Tongue (tissue), 2 donors: Measurements from ENCODE around the gene SLC2A1. TPM values are rescaled to one million over a fixed set of nuclear protein-coding genes. Genes with fewer than 3 reads are reported as not detected.
"Not testable (repeated sequence)": the region's sequence is repeated elsewhere in the genome, so short reads cannot be mapped to it uniquely, and the experiment has no call there.

ENCODE experiments used
- DNase-seq: peaks from one replicate; pipeline ENCODE4 v3.0.0-alpha.2; 2015
- total RNA-seq: library from RNA; depleted of rRNA; stranded (reverse); fragments of >200 nt; gene quantifications from one replicate; pipeline ENCODE4 v1.2.3, GENCODE V29; 2014

The SLC2A1 gene
- total RNA-seq, 1 donor from 2014 or later: 124 TPM

GRCh38 chr1:42928859-42929258 is 29.8 kb downstream of the SLC2A1 start:
- DNase-seq: no peak

DNA sequence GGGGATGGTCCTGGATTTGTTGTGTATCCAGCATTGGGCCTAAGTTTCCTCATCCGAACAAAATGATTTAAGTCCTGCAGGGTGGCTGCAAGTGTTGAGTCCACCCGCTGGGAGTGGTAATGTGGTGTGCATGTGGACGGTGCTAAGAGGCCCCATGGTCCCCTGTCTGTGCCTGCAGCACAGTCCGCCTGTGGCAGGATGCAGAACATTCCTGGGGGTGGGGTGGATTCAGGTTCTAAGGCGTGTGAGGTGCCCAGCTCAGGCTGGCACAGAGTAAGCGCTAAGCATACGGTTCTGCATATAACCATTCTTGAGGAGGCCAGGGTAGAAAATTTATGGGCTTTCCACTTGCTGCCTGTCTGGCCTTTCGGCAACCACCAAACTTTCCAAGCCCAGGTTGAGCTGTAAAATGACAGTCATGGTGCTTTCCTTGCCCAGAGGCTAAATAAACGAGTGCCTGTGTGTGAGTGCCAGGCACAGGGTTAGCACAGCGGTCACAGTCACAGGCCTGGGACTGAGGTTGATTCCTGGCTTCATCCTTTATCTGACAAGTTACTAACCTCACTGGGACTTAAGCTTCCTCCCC is 30.7 kb downstream of the SLC2A1 start:
- no peak for DNase-seq

DNA sequence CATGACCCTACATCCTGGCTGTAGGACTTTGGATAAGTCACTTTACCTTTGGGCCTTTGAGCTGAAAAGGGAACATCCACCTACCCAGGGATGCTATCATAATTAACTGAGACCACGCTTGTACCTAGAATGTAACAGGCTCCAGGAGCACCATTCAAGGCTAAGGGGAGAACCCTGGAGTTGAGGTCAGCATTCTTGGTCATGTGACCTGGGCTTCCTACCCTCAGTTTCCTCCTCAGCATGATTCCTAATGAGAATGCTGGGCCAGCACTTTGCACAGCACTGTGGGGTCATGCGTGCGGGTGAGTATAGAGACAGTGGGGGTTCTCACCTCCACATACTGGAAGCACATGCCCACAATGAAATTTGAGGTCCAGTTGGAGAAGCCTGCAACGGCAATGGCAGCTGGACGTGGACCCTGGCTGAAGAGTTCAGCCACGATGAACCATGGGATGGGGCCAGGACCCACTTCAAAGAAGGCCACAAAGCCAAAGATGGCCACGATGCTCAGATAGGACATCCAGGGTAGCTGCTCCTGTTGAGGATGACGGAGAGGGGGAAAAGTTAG is 31.3 kb downstream of the SLC2A1 start:
- no peak for DNase-seq

GRCh38 chr1:42926879-42927242 is 31.8 kb downstream of the SLC2A1 start:
- no peak for DNase-seq

- DNase-seq: no peak
Observed at GRCh38 chr1:42926235-42926878, 32.3 kb downstream of the SLC2A1 start.

DNA sequence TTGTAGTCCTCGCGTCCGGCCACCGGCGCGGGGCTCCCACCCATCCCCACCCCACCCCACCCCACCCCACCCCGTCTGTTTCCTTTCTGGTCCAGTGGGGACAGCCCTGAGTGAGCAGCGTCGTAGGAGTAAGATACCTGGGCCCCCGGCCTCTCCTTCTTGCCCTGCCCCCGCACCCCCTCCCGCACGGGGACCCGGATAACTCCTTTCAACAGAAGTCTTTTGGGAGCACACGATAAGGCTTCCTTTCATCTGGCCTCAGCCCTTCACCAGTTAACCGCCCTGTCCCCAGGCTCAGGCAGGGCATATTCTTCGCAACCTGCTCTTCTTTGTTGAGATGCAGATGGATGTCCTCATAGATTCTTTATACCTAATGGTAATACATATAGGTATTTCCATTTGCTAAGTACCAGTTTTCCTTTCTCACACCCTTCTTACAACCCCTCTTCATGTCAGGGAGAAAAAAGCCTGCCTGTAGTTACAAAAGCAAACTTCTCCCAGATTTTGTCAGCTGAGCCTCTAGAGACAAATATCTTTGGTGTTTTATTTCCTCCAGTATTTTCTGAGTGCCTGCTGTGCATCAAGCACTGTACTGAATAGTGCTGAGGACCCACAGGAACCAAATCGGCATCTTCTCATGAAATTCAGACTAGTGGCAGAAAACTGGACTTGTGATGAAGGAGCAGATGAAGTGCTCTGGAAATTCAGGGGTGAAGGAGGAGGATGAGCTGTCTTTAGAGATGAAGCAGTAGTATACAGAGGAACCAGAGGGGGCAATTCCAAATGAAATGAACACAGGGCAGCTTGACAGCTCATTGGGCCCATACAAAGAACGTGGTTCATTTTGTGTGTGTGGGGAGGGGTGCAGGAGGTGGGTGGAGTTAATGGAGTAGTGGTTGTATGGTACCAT is 33.6 kb downstream of the SLC2A1 start:
- no peak for DNase-seq

DNA sequence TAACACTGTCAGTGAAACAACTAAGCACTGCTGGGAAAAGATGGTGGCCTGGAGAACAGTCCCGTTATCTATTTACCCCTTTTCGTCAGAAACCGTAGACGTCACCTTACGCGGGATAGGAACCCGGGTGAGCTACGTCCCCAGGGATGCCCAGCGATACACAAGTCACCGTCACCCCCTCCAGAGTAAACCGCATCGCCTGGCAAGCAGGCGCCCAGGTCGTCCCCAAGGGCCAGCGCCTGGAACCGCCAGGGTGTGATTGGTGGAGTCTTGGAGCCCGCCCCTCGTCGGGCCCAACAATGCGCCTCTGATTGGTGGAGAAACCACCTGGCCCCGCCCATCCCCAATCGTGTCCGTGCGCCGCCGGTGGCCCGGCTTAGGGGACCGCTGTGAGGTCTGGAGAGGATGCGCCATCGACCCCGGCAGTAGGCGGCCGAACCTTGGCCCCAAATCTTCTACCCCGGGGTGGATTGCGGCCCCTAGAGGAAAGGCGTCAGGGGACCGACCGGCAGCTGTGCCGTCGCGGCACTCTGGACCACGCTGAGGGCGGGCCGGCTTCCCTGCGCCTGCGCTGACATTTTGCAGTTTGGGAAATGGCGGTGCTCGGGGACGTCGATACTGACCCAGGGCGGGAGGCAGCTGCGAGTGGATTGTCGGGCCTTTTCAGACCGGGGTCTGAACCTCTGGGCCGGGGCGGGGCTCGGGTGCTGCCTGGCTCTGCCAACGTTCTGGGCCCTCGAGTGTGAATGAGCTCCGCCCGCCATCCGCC is 34.4 kb downstream of the SLC2A1 start:
- peak; percentile 98 for DNase-seq

GRCh38 chr1:42923367-42924081 is 35.1 kb downstream of the SLC2A1 start:
- no peak for DNase-seq

DNA sequence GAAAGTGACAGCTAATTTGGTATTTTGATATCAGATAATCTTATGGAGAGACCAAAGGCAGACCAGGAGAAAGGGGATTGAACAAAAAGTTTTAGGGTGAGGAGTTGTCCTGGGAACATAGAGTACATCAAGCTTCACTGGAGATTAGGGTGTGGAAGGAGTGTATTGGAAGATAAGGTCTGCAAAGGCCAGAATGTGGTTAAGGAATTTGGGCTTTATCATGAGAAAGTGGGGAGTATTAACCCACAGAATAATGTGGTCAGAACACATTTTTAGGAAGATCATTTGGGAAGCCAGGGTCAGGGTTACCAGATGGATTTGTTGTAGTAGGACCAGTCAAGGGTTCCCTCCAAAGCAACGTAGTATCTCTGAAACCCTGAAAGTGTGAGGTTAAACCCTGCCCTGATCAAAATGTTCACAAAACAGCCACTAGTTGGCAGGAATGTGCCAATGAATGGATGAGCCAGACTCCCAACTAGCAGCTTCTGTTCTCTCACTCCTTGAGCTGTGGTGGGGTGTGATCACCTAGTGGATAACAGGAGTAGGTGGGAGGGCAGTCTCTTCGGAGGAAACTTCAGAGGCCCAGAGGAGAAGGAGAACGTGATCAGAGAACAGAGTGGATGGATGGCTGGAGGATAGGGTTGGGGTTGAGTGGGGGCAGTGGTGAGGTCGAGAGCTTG is 35.8 kb downstream of the SLC2A1 start:
- DNase-seq: peak; percentile 76

- no peak for DNase-seq
Observed at GRCh38 chr1:42921769-42922168, 36.9 kb downstream of the SLC2A1 start.

DNA sequence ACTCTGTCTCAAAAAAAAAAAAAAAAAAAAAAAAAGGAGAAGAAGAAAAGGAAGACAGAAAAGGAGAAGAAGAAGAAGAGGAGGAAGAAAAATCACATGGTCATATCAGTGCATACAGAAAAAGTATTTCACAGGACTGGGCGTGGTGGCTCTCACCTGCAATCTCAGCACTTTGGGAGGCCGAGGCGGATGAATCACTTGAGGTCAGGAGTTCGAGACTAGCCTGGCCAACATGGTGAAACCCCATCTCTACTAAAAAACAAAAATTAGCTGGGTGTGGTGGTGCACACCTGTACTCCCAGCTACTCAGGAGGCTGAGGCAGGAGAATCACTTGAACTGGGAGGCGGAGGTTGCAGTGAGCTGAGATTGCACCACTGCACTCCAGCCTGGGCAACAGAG is 39.0 kb downstream of the SLC2A1 start:
- DNase-seq: not testable (repeated sequence)

GRCh38 chr1:42917241-42917495 is 41.5 kb downstream of the SLC2A1 start:
- DNase-seq: no peak

- no peak for DNase-seq
Observed at GRCh38 chr1:42915456-42915855, 43.2 kb downstream of the SLC2A1 start.

DNA sequence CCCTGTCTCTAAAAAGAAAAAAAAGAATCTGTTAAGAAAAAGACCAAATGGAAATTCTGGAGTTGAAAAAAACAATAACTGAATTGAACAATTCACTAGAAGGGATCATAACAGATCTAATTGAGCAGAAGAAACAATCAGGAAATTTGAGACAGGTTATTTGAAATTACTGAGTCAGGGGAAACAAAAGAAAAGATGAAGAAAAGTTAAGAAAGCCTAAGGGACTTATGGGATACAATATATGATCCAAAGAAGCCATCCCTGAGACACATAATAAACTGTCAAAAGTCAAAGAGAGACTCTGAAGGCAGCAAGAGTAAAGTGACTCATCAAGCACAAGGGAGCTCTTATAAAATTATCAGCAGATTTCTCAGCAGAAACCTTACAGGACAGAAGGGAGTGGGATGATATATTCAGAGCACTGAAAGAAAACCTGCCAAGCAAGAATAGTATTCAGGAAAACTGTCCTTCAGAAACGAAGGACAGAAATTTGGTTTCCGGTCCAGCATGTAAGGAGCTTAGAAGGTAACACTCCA is 44.5 kb downstream of the SLC2A1 start:
- DNase-seq: no peak

DNA sequence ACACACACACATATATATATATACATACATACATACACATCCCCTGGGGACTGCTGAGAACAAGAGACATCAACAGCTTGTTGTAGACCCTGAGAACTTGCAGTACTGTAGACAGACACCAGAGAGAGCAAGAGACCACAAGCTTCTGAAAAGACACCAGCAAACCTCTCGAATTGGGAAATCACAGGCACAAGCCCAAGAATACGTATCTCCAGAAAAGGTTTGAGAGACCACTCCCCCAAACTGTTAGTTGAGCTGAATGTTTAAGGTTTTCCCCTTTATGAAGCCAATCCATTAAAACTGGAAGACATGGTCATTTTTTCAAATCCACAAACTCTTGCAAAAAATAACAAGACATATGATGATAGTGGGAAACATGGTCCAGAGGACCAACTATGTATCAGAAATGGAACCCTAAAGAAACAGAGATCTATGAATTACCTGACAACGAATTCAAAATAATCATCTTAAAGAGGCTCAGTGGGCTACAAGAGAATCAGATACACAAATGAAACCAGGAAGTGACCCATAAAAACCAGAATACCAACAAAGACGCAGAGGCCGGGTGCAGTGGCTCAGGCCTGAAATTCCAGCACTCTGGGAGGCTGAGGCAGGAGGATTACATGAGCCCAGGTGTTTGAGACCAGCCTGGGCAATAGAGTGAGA is 45.1 kb downstream of the SLC2A1 start:
- peak; percentile 78 for DNase-seq

GRCh38 chr1:42910985-42911384 is 47.7 kb downstream of the SLC2A1 start:
- DNase-seq: no peak

DNA sequence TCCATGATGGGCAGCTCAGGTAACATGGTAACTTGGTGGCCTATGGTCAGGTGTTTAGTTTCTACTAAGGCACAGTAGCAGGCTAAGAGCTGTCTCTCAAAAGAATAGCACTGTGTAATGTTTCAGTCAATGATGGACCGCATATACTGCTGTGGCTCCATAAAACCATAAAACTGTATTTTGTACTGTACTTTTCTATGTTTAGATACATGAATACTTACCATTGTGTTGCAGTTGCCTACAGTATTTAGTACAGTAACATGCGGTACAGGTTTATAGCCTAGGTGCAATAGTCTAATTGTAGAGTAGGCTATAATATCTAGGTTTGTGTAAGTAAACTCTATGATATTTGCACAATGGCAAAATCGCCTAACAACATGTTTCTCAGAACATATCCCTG is 50.6 kb downstream of the SLC2A1 start:
- DNase-seq: no peak

DNA sequence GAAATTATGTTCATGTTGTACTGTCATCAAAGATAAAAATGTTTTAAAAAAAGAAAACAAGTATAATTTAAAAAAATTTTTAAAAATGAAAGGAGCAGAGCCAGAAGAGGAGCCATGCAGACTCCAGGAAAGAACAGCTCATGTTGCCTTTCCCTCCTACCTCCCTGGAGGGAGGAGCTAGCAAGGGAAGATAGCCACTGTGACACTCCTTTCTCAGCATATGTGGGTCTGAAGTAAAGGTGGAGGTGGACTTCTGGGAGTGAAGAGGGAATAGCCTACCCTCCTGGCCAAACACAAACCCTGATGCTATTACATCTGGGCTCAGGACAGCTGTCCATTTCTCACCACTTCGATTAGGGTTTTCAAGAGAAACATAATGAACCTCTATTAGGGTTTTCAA is 54.2 kb downstream of the SLC2A1 start:
- no peak for DNase-seq

GRCh38 chr1:42899960-42900359 is 58.7 kb downstream of the SLC2A1 start:
- DNase-seq: not testable (repeated sequence)

- DNase-seq: peak; percentile 8
Observed at GRCh38 chr1:42891465-42892138, 67.1 kb downstream of the SLC2A1 start.
